ENCODE measurements around the gene TCF3. TPM values are rescaled to one million over a fixed set of nuclear protein-coding genes. Genes with fewer than 3 reads are reported as not detected.

TCF3 gene
- total RNA-seq, 1 experiment from 2014 or later = 208 TPM

DNA sequence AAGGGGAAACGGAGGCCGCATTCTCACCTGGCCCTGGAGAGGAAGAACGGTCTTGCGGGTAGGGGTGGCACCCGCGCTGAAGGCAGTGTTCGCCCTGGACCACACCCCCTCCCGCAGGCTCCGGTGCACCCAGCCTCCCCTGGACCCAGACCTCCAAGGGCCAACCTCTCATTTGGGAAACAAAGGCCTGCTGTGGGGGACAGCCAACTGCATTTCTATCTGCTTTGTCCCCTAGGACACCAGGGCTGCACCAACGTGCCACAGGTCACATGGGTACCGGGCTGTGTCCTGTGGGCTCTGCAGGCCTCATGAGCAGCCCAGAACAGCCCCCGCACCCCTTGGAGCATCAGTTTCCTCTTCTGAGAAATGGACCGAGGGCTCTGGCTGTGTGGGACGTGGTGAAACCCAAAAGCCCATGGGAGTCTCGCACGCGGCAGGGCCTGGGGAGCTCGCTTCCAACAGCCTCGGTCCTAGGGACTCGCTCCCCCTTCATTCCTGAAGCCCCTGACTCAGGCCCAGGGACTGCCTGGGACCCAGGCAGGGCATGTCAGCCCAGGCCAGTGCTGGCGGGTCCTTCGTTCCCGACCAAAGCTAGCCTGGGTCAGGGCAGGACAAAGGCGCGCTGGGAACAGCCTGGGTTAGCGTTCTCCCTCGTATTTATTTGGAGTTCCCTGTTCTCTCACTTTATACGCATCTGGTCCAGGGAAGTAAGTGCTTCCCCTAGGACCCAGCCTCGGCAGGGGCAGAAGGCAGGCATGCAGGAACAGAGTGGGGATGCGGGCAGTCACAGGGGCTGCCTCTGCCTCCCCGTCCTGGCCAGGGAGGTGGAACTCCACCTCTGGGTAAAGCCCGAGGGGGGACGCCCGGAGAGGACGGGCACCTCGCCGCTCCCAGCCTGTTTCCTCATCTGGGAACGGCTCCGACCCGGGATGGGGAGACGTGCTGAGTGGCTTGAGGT, 4.6 kb downstream of the TCF3 start (continued):
- no peak for TF ChIP-seq REST (IDR thresholded peaks at IDR 0.05; ENCODE audit: low read depth)
- no peak for TF ChIP-seq ZFX (IDR thresholded peaks at IDR 0.05)
- no peak for TF ChIP-seq POLR2AphosphoS5 (IDR thresholded peaks at IDR 0.05; ENCODE audit: low read depth, low read length)
- TF ChIP-seq, protein P1, sequence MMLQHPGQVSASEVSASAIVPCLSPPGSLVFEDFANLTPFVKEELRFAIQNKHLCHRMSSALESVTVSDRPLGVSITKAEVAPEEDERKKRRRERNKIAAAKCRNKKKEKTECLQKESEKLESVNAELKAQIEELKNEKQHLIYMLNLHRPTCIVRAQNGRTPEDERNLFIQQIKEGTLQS (IDR thresholded peaks at IDR 0.05) = no peak
- TF ChIP-seq, protein P2, sequence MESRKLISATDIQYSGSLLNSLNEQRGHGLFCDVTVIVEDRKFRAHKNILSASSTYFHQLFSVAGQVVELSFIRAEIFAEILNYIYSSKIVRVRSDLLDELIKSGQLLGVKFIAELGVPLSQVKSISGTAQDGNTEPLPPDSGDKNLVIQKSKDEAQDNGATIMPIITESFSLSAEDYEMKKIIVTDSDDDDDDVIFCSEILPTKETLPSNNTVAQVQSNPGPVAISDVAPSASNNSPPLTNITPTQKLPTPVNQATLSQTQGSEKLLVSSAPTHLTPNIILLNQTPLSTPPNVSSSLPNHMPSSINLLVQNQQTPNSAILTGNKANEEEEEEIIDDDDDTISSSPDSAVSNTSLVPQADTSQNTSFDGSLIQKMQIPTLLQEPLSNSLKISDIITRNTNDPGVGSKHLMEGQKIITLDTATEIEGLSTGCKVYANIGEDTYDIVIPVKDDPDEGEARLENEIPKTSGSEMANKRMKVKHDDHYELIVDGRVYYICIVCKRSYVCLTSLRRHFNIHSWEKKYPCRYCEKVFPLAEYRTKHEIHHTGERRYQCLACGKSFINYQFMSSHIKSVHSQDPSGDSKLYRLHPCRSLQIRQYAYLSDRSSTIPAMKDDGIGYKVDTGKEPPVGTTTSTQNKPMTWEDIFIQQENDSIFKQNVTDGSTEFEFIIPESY (IDR thresholded peaks at IDR 0.05; ENCODE audit: extremely low read depth, insufficient replicate concordance, low read length) = no peak
- no peak for TF ChIP-seq SIN3A (IDR thresholded peaks at IDR 0.05; ENCODE audit: low read depth)

Measured in HCT116 (cell line).